ENCODE results near the gene FBXO44.

Gene FBXO44

DNA sequence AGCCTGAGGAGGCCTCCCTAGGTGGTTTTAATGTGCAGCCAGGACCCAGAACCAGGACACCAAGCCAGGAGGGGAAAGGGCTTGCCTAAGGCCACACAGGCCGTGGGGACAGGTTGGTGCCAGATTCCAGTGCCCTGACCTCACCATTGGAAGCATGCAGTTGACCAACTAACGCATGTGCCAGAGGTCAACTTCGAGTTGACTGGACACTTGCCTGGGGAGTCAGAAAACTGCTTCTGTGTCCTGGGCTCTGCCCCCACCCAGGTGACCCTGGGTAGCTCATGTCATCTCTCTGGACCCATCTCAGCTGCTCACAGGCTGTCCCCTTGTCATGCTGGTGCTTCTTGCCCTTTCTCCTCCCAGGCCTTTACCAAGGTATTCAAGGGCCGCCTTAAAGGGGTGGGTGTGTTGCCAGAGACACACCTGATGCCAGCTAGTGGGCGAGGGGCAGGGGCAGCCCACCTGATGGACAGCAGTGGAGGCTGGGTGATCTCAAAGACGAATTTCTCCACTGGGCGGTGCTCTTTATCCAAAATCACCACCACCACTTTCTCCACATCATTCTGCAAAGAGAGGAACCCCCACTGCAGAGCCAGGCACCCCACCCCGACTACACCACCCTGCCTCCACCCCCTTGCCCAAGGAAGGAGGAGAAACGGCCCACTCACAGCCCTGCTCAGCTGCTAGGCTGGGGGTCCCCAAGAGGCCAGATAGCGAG is 21.9 kb downstream of the FBXO44 start:
- H3K4me3 ChIP-seq (ENCODE audit: low read depth, low read length) = no peak overlapping the region
- DNase-seq (ENCODE audit: low read depth) = no peak
- TF ChIP-seq, protein P1, sequence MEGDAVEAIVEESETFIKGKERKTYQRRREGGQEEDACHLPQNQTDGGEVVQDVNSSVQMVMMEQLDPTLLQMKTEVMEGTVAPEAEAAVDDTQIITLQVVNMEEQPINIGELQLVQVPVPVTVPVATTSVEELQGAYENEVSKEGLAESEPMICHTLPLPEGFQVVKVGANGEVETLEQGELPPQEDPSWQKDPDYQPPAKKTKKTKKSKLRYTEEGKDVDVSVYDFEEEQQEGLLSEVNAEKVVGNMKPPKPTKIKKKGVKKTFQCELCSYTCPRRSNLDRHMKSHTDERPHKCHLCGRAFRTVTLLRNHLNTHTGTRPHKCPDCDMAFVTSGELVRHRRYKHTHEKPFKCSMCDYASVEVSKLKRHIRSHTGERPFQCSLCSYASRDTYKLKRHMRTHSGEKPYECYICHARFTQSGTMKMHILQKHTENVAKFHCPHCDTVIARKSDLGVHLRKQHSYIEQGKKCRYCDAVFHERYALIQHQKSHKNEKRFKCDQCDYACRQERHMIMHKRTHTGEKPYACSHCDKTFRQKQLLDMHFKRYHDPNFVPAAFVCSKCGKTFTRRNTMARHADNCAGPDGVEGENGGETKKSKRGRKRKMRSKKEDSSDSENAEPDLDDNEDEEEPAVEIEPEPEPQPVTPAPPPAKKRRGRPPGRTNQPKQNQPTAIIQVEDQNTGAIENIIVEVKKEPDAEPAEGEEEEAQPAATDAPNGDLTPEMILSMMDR (conservative IDR thresholded peaks at IDR 0.05; ENCODE audit: low read depth, low read length) = peak; percentile 17

DNA sequence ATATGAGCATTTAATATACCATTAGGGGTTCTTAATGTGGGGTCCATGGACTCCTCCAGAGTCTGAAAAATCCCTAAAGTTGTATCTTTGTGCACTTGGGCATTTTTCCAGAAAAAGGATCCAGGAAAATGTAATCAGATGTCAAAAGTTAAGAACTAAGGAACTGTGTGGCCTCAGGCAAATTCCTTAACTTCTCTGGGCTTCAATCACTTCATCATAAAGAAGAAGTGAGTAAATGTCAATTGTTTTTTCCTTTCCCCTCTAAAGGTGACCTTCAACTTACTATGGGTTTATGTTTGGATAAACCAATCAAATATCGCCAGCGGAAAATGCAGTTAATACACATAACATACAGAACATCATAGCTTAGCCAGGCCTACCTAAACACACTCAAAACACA is 23.8 kb downstream of the FBXO44 start:
- TF ChIP-seq, protein P1 (conservative IDR thresholded peaks at IDR 0.05; ENCODE audit: low read depth, low read length) = no peak
- no peak overlapping the region for H3K4me3 ChIP-seq (ENCODE audit: low read depth, low read length)
- DNase-seq (ENCODE audit: low read depth) = no peak

DNA sequence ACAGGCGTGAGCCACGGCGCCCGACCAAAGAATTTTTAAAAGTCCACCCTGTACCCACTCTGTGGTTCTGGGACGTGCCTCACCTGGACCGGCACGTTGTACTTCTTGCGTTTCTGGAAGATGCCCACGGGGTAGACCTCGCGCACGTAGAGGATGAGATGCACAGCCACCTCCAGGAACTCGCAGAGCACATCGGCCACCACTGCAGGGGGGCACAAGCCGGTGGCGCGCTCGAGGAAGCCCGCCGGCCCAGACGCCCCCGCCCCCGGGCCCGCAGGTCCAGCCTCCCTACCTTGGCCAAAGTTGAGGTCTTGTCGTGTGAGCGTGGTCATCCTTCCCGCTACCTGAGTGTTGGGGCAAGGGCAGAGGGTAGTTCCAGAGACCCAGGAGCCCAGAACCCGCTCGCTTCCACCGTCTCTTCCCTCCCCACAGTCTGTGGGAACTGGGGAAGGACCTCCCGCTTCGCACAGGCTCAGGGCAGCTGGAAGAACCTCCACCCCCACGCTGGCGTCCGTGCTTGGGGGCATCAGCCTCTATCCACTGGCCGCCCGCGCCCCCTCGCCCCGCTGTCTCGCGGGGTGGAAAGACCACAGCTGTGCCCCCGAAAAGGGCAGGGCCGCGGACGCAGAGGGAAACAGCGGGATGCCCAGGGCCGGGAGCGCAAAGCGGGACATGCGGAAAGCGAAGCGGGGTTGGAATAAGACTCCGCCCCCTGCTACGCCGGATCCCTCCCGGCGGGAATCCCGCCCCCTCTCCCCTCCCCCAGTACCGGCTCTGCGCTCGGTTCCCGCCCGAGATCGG is 25.8 kb downstream of the FBXO44 start:
- peak overlapping the region; percentile 87 for H3K4me3 ChIP-seq (ENCODE audit: low read depth, low read length)
- peak; percentile 15 for DNase-seq (ENCODE audit: low read depth)
- TF ChIP-seq, protein P1 (conservative IDR thresholded peaks at IDR 0.05; ENCODE audit: low read depth, low read length) = no peak

DNA sequence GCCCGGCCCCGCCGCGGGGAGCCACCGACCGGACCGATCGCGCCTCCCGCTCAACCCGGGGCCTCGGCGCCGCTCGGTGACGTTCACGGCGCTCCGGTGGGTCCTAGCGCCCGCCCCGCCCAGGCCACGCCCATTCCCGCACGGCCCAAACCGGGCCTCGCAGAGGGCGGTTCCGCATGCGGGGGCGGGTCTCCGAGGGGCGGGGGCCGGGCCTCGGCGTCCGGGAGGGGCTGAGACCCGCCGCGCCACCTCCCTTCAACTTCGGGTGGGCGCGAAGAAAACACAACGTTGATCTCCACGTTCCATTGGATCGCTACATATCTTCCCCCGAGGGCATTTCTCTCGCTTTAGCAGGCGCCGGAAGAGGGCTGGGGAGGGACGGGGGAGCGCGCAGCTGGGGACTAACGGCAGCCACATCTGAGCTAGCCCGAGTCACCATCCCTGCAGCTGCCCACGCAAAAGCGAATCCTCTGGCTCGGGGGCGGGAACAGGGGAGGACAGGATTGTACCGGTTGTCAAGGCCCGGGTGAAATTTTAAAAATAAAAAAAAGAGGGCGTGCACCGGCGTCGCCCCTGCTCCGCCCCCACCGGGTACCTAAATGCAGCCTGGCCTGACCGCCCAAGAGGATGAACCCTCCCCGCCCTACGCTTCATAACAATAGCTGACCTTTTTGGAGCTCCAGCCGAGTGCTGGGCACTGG is 26.5 kb downstream of the FBXO44 start, which contains the start of gene MAD2L2:
MAD2L2 (minus strand) TSS at position 78 of the 701 bp plus-strand sequence. CDS start 547 bp downstream, outside the sequence.
- TF ChIP-seq, protein P1 (conservative IDR thresholded peaks at IDR 0.05; ENCODE audit: low read depth, low read length) = no peak
- peak within 1 kb of the TSS; percentile 87 for H3K4me3 ChIP-seq (ENCODE audit: low read depth, low read length)
- DNase-seq (ENCODE audit: low read depth) = peak; percentile 73

DNA sequence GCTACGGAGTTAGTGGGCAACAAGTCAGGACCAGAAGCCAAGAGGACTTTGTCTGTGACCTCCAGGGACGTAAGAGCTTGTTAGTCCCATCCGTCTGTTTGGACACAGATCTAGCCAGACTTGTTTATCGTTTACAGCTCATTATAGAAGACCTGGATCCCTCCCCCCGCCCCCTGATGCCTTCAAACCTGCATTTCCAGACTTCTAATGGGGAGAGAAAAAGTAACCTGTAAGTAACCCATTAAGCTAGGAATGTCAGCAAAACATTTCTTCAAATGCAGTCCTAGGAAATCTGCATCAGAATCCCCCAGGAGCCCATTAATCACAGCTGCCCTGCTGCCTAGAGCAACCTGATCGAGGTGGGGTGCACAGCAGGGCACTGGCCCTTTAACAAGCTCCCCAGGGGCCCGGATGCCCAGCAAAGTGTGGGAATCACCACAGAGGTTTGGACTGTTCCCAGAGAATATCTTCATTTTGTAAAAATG is 27.7 kb downstream of the FBXO44 start:
- DNase-seq (ENCODE audit: low read depth) = peak; percentile 29
- TF ChIP-seq, protein P1 (conservative IDR thresholded peaks at IDR 0.05; ENCODE audit: low read depth, low read length) = no peak
- H3K4me3 ChIP-seq (ENCODE audit: low read depth, low read length) = no peak overlapping the region

DNA sequence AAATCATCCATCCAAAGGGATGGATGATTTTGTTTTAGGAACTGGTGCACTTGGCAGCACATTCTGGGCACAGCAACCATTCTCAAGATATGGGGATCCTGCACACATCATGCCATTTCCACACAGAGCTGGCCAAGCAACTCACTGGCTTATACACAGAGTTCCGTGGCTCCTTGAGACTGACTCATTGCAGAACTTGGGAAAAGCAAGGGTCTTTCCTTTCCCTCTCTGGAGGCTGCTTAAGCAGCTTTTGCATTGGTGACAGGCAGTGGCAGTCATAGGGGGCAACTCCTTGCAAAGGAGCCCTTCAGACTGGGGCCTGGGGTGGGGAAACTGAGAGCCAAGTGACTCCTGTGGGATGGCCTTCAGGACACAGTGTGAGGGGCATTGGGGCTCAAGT is 28.1 kb downstream of the FBXO44 start:
- no peak for DNase-seq (ENCODE audit: low read depth)
- TF ChIP-seq, protein P1 (conservative IDR thresholded peaks at IDR 0.05; ENCODE audit: low read depth, low read length) = no peak
- no peak overlapping the region for H3K4me3 ChIP-seq (ENCODE audit: low read depth, low read length)

Data from choroid plexus epithelial cell (primary cell).